HG03025 (cell line): Measurements from ENCODE around the gene NOTCH1.
"Not testable (repeated sequence)": the region's sequence is repeated elsewhere in the genome, so short reads cannot be mapped to it uniquely, and the experiment has no call there.

Source experiments
- ATAC-seq: cut with Tn5 transposase; IDR thresholded peaks from one replicate; pipeline ENCODE4 v1.9.1; 2021; ENCODE audit warnings: mild to moderate bottlenecking, moderate library complexity; ENCODE audit not compliant: unreplicated experiment, low FRiP score

The NOTCH1 gene

GRCh38 chr9:136579650-136580219 lies 33.9 kb upstream of the NOTCH1 start:
- ATAC-seq: not testable (repeated sequence)

- ATAC-seq: no peak
Measured at GRCh38 chr9:136578915-136579649, 33.2 kb upstream of the NOTCH1 start.

GRCh38 chr9:136578626-136578914 lies 32.7 kb upstream of the NOTCH1 start:
- ATAC-seq: no peak

- ATAC-seq: no peak
Measured at GRCh38 chr9:136577941-136578625, 32.2 kb upstream of the NOTCH1 start.

GRCh38 chr9:136576269-136576626 lies 30.4 kb upstream of the NOTCH1 start:
- no peak for ATAC-seq

- ATAC-seq: no peak
Measured at GRCh38 chr9:136575626-136576268, 29.9 kb upstream of the NOTCH1 start.

GRCh38 chr9:136574606-136575005 lies 28.8 kb upstream of the NOTCH1 start:
- ATAC-seq: not testable (repeated sequence)

GRCh38 chr9:136572828-136573625 lies 27.2 kb upstream of the NOTCH1 start:
- no peak for ATAC-seq

- ATAC-seq: no peak
Measured at GRCh38 chr9:136572003-136572827, 26.4 kb upstream of the NOTCH1 start.

GRCh38 chr9:136571531-136571930 lies 25.7 kb upstream of the NOTCH1 start:
- no peak for ATAC-seq

GRCh38 chr9:136570916-136571315 lies 25.1 kb upstream of the NOTCH1 start:
- ATAC-seq: no peak

- ATAC-seq: no peak
Measured at GRCh38 chr9:136570191-136570845, 24.5 kb upstream of the NOTCH1 start.

GRCh38 chr9:136569526-136570148 lies 23.8 kb upstream of the NOTCH1 start:
- no peak for ATAC-seq

- ATAC-seq: no peak
Measured at GRCh38 chr9:136568288-136569081, 22.6 kb upstream of the NOTCH1 start.

- no peak for ATAC-seq
Measured at GRCh38 chr9:136567651-136568287, 21.9 kb upstream of the NOTCH1 start.

- no peak for ATAC-seq
Measured at GRCh38 chr9:136566901-136567300, 21.1 kb upstream of the NOTCH1 start.

- ATAC-seq: no peak
Measured at GRCh38 chr9:136566553-136566895, 20.7 kb upstream of the NOTCH1 start.
